ENCODE data around the gene TAF7L.
A peak's percentile ranks its signal among the peaks of the same experiment; 100 is the strongest.

Gene TAF7L

GRCh38 chrX:101230636-101231035 is 60.5 kb downstream of the TAF7L start:
- in situ Hi-C loops (cut with HindIII; ENCODE audit: low sequenced_read_pairs) = no loop called here
- DNase-seq (ENCODE audit: low read depth, low spot score) = peak; percentile 38
- TF ChIP-seq CTCF (IDR thresholded peaks at IDR 0.05; ENCODE audit: low read depth, low read length) = no peak

GRCh38 chrX:101229170-101229569 is 62.0 kb downstream of the TAF7L start:
- in situ Hi-C loops (cut with HindIII; ENCODE audit: low sequenced_read_pairs) = no loop called here
- DNase-seq (ENCODE audit: low read depth, low spot score) = peak; percentile 79
- no peak overlapping the region for H3K4me3 ChIP-seq (ENCODE audit: low read depth, low read length)
- no peak for TF ChIP-seq CTCF (IDR thresholded peaks at IDR 0.05; ENCODE audit: low read depth, low read length)

More at GRCh38 chrX:101230636-101231035, 60.5 kb downstream of the TAF7L start:
- H3K4me3 ChIP-seq (ENCODE audit: low read depth, low read length) = no peak overlapping the region

GRCh38 chrX:101223226-101223625 is 67.9 kb downstream of the TAF7L start:
- in situ Hi-C loops (cut with HindIII; ENCODE audit: low sequenced_read_pairs) = no loop called here
- no peak for DNase-seq (ENCODE audit: low read depth, low spot score)
- no peak overlapping the region for H3K4me3 ChIP-seq (ENCODE audit: low read depth, low read length)
- no peak for TF ChIP-seq CTCF (IDR thresholded peaks at IDR 0.05; ENCODE audit: low read depth, low read length)

GRCh38 chrX:101220662-101221260 is 70.4 kb downstream of the TAF7L start:
- in situ Hi-C loops (cut with HindIII; ENCODE audit: low sequenced_read_pairs) = no loop called here
- DNase-seq (ENCODE audit: low read depth, low spot score) = no peak
- H3K4me3 ChIP-seq (ENCODE audit: low read depth, low read length) = peak overlapping the region; percentile 32
- no peak for TF ChIP-seq CTCF (IDR thresholded peaks at IDR 0.05; ENCODE audit: low read depth, low read length)

- DNase-seq (ENCODE audit: low read depth, low spot score) = peak; percentile 62
- in situ Hi-C loops (cut with HindIII; ENCODE audit: low sequenced_read_pairs) = no loop called here
- TF ChIP-seq CTCF (IDR thresholded peaks at IDR 0.05; ENCODE audit: low read depth, low read length) = no peak
- H3K4me3 ChIP-seq (ENCODE audit: low read depth, low read length) = peak overlapping the region; percentile 32
Observed at GRCh38 chrX:101219864-101220346, 71.2 kb downstream of the TAF7L start.

GRCh38 chrX:101219116-101219863 is 71.8 kb downstream of the TAF7L start, which contains the start of gene DRP2:
DRP2 (plus strand) TSS chrX:101219786; CDS start chrX:101231648, 11,862 bp downstream.
- in situ Hi-C loops (cut with HindIII; ENCODE audit: low sequenced_read_pairs) = no loop called here
- DNase-seq (ENCODE audit: low read depth, low spot score) = peak; percentile 47
- H3K4me3 ChIP-seq (ENCODE audit: low read depth, low read length) = peak within 1 kb of the TSS; percentile 32
- TF ChIP-seq CTCF (IDR thresholded peaks at IDR 0.05; ENCODE audit: low read depth, low read length) = no peak
